ENCODE measurements around the gene ROPN1L.

The ROPN1L gene

DNA sequence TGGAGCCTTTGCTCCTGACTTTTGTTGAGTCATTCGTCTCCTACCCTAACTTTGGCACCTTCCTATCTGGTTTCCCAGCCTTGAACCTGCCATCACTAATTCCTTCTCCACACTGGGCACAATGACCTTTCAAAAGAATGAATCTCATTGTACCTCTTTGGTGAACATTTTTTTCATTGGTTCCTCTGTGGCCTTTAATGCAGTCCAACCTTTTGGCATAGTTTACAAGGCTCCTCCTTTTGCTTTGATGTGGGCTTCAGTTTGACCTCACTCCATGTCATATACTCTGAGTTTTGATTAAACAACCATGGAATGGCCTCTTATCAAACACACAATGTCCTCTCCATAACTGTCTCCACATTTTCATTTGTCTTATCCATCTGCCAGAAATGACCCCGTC lies 14.5 kb upstream of the ROPN1L start:
- in situ Hi-C loops (cut with MboI; ENCODE audit: low sequenced_read_pairs), result no loop called here

DNA sequence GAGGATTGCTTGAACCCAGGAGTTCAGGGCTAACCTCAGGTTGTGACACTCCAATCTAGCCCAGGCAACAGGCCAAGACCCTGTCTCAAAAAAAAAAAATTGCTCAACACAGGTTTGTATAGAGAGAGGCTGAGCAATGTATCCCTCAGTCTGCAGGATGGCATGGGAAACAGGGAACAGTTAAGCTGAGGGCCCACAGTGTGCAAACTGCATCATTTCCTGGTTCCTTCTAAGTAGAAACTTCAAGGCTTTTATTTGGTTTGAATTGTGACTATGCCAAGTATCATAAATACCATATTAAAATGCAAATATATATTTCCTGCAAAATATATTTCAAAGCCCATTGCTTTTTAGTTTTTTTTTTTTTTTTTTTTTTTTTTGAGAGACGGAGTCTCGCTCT lies 13.7 kb upstream of the ROPN1L start:
- in situ Hi-C loops (cut with MboI; ENCODE audit: low sequenced_read_pairs), result no loop called here

DNA sequence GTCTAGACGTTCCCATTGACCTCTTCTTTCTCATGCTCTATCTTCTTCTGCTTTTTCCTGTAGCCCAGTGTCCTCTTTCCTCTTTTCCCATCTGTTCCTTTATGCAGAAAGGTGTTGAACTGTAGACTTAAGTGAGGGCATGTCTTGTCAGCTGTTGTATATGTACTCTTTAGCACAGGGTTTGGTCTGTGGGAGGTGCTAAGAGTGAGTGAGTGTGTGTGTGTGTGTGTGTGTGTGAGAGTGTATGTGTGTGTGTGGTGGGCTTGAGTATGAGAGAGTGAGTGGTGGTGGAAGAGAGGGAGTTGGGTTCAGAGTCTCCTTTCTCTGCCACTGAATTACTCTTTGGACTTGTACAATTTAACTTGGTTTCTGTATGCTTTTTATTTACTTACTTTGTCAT lies 10.3 kb upstream of the ROPN1L start:
- in situ Hi-C loops (cut with MboI; ENCODE audit: low sequenced_read_pairs), result no loop called here

DNA sequence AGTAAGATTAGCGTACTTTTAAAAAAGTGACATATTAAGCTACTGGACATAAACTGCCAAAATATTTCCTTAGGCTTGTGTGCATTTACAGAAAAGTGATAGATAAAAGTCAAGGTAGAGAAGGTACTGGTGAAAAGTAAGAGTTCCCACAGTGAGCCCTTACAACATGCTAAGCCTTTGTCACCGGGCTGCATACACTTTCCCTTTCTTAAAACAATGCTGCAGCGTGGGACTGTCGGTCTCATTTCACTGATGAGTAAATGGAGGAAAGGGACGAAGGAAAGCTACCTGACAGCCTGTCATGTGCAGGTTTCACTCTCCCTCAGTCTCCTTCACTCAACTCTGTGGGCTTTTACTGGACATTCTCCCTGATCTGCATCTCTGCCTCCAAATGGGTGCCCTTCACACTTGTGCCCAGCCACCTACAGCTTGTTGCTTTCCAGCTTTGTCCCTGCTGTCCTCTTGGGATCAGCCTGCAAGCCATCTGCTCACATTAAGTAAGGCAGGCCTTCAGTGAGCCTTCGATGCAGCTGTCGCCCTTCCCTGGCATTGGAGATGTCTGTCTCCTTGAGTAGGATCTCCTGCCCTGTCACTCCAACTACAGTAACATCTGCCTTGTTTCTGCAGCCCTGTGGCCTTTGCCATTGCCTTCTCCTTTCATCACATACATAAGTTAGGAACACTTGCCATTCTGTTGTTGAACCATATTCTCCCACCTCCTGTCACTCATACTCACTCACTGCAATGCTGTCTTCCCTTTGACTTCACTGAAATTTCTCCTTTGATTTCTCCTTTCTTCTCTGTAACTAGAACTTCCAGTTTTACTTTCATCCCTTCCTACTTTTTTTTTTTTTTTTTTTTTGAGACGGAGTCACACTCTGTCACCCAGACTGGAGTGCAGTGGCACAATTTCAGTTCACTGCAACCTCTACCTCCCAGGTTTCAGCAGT lies 9.3 kb upstream of the ROPN1L start:
- in situ Hi-C loops (cut with MboI; ENCODE audit: low sequenced_read_pairs), result no loop called here

DNA sequence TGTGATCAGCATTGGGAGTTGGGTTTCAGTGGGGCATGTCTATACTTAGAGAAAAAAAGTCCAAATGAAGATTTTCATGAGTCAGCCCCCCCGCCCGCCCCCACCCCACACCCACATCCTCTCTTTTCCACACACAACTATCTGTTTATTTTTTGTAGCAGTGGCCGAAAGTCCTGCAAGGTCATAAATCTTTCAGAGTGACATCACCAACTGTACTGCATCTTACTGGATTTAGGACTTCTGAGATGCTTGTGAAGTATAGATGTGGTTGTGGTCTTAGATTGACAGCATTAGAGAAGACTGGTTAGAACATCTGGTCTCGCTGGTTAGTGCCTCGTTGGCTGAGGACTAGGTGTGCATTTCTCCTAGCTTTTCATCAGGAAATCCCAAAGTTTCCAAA lies 7.3 kb upstream of the ROPN1L start:
- in situ Hi-C loops (cut with MboI; ENCODE audit: low sequenced_read_pairs), result no loop called here

DNA sequence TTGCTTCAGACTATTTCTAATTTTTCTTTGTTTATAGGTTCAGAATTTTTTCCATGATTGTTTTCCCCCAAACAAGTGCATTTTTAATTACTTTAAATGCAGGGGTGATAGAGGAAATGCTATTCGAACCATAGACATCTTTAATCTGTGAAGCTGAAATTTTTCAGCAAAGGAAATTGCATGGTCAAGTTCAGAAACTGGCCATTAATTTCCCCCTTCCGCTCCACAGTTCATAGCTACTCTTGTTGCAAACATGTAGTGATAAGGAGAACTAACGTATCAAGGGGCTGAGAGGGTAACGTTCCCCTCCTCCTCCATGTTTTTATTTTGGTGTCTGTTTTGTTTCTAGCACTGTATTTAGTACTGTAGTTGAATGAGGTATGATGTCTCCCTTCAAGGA lies 3.4 kb upstream of the ROPN1L start:
- in situ Hi-C loops (cut with MboI; ENCODE audit: low sequenced_read_pairs), result no loop called here

DNA sequence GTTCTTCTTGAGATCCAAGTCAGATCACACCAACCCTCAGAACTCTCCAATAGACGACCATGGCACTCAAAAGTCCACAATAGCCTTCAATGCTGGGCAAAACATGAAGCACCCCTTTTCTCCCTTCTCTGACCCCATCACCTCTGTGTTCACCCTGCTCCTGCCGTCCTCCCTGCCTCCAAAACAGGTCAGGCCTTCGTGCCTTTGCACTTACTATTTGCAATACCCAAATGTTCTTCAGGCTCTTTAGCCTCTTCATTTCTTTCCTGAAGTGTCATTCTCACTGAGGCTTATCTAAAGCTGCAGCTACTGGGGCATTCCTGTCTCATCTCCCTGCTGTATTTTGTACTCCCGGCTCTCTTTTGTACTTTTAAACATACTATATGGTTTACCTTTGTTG lies 2.0 kb upstream of the ROPN1L start:
- in situ Hi-C loops (cut with MboI; ENCODE audit: low sequenced_read_pairs), result no loop called here

DNA sequence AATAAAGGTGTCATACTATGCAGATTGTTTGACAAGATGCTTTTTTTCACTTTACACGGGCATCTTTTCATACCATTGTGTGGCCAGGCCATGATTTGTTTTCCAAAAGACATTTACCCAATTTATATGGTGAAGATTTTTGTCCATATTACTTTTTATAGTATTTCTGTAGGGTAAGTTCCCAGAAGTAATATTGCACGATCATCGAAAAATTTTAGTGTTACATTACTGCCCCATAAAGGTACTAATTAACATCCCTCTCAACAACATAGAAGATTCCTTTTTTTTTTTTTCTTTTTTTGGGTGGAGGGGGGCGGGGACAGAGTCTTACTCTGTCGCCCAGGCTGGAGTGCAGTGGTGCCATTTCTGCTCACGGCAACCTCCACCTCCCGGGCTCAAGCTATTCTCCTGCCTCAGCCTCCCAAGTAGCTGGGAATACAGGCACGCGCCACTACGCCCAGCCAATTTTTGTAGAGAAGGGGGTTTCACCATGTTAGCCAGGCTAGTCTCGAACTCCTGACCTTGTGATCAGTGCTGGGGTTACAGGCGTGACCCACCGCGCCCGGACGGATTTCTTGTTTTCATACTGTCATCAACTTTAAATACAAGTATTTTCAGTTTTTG lies 1.2 kb upstream of the ROPN1L start:
- in situ Hi-C loops (cut with MboI; ENCODE audit: low sequenced_read_pairs), result no loop called here

DNA sequence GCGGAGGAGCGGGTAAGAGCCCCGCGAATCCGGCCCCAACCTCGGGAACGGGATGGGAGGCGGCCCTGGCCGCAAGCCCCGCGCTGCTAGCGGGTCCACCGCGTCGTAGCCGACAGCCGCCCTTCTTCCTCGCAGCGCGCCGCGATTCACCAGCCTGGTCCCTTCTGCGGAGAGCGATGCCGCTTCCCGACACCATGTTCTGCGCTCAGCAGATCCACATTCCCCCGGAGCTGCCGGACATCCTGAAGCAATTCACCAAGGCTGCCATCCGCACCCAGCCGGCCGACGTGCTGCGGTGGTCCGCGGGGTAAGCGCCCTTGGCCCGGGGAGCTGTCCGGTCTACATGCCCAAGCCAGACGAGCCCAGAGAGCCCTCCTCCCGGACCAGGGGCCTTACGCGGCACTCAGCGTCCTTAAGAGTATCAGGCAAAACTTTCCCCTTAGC lies 335 bp downstream of the ROPN1L start:
- in situ Hi-C loops (cut with MboI; ENCODE audit: low sequenced_read_pairs), result no loop called here

DNA sequence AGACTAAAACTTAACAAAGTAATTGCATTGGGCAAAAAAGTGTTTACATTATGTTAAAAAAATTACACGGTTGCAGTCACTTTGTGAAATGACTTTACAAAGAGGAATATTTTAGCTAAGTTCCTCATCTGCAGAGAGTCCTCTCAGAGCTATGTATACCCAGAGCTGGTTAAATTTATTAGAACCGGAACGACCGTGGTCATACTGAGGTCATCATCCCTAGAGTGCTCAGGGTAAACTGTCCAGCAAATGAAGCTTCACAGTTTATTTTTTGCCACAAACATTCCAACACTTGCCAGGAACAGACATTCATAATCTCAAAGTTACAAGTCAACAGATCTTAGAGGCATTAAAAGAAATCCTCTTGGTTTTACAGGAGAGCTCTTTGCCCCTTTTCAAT lies 897 bp downstream of the ROPN1L start:
- in situ Hi-C loops (cut with MboI; ENCODE audit: low sequenced_read_pairs), result no loop called here

DNA sequence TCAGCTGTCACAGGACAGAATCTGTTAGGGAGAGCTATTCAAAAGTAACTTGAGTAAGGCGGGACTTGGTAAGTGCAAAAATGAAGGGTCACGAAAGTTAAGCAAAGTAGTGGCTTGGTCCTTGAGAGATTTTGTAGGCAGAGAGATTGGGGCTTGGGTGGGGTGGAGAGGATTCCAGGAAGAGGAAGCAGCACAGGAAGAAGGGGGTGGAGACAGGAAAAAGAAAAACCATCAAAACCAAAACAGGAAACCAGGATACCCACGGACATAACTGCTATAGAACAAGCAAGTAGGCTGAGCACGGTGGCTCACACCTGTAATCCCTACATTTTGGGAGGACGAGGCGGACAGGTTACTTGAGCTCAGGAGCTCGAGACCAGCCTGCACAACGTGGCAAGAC lies 3.7 kb downstream of the ROPN1L start:
- in situ Hi-C loops (cut with MboI; ENCODE audit: low sequenced_read_pairs), result no loop called here

DNA sequence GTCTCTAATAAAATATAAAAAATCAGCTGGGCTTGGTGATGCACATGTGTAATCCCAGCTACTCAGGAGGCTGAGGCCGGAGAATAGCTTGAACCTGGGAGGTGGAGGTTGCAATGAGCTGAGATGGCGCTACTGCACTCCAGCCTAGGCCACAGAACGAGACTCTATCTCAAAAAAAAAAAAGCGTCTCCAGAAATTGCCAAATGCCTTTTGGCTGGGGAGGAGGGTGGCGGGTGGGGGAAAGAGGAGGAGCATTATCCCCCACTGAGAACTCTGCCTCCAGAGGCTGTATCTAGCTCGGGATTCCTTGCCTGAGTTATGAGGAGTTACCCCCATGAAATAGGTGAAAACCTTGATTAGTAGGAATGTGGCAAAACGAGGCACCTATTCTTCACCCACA lies 4.8 kb downstream of the ROPN1L start:
- in situ Hi-C loops (cut with MboI; ENCODE audit: low sequenced_read_pairs), result no loop called here

DNA sequence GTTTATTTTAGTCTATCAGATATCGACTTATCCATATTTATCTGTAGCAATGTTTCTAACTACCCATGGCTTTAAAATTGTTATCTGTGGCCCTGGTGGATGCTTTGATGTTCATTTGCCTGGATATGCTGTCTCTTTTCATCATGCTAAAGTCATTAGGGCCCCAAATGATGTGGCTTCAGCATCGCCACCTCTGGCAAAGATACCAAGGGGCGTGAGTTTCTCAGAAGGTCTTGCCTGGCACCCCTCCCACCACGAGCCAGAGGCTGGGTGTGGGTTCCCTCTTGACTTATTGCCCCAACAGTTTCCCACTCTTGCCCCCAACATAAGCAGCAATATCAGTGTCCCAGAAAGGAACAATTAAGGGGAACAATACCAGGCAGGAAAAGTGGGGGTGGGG lies 5.4 kb downstream of the ROPN1L start:
- in situ Hi-C loops (cut with MboI; ENCODE audit: low sequenced_read_pairs), result no loop called here

DNA sequence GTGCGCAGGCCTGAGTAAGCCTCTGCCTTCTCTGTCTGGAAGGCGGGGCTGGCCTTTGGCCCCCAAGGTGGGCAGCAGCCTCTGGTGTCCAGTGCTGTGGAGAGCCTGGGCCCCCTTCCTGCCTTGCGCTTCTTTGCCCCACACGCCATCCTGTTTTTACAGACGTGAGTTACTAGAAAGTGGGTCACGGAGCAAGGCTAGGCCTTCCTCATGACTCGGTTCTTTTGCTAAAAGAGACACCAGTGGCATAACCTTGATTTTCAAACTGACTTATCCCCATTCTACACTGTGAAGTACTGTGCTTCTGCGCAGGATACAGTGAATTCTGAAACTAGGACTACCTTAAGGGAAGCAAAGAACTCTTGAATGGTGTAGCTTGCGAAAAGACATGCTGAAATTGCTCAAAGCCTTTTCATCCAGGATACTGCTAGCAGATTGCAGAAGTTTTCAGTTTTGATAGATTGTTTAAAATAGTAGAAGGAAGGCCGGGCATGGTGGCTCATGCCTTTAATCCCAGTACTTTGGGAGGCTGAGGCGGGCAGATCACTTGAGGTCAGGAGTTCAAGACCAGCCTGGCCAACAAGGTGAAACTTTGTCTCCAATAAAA lies 7.2 kb downstream of the ROPN1L start:
- in situ Hi-C loops (cut with MboI; ENCODE audit: low sequenced_read_pairs), result no loop called here

DNA sequence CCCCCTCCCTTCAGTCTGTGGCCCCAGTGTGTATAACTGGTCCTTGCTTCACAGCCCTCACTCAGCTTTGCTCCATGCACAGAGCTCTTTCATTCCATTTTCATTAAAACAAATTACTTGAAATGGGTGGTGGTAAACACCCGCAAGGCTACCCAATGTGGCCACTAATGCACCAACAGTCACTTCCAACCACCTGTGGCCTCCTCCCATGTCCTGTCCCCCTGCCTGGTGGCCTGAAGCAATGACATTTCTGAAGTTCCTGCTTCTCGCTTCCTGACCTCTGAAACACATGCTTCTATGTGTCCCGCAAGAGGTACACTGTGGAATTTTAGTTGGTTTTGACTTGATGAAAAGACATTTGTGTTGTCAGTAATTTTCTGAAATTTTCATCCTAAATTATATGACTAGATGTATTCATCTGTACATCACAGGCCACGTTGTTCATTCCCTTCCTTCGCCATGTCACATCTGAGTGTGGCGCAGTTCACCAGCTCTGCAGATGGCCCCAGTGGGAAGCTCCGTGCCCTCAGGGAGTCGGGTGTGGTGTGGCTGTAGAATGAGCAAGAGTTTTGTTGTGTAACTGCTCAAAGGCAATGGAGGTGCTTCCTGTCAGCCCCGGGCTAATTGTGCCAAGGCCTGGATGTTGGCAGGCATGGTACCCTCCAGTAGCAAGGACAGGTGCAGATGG lies 9.6 kb downstream of the ROPN1L start:
- in situ Hi-C loops (cut with MboI; ENCODE audit: low sequenced_read_pairs), result no loop called here

DNA sequence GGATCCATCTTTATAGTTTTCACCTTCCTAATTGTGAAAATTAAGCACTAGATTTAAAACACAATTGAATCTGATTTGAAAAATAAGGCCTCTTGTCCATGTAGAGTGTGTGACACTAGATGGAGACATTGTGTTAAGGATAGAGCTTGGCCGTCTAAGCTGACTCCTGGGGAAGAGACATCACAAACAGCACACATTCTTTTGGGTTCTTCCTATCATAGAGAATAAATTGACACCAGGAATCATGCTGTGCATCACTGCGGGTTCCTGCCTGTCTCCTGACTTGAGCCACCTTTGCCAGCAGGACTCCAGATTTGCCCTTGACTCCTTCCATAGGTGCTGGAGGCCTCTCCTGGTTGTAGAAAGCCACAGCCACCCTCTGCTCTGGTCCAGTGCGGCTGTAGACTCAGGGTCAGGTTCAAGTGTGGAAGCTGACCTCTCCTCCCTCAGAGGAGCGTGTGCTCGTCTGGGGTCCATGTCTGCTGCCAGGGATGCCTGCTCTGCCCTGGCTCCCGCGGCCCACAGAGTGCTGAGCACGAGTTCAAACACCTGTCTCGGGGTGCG lies 11.2 kb downstream of the ROPN1L start:
- in situ Hi-C loops (cut with MboI; ENCODE audit: low sequenced_read_pairs), result no loop called here

DNA sequence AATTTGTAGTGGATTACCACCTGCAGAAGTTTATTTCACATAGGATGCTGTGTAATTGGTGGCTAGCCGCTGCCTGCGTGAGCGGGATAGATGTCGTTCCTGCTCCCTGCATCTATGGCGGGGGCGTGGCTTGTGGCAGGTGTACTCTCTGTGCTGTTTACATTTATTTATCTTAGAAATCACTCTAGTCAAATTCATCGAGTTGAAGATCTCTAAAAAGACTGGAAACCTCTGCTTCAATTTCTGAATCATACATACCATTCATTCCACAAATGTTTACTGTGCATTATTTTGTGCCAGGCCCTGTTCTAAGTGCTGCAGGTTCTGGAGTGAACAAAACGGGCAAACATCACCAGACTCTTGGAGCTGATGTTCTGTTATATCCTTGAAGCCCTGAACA lies 11.9 kb downstream of the ROPN1L start:
- in situ Hi-C loops (cut with MboI; ENCODE audit: low sequenced_read_pairs), result no loop called here

DNA sequence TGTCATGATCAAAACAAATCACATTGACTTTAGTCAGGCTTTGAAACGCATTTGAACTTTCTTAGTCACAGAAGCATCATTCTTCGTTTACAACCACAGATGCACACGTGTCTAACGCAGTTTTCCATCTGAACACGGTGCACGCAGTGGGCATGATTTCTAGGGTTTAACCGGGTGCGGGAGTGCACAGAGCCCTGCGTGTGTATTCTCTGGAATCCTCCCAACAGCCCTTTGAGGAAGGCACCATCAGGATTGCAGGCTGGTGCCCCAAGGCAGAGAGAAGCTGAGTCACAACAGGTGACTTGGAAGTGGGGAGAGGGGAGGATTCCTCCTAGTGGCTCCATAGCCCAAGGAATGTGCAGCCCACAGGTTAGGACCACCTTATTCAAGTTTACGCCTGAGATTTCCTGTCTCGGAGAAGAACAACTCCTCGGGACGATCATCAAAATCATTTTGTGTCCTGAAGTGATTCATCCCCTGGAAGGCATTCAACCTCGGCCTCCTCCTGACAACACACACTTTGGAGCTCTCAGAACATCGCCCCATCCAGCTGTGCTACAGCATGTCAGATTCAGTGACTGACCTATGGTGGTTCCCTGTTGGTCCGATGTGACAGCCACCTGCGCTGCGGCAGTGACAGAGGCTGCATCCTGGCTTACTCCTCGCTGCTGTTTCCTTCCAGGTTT lies 13.1 kb downstream of the ROPN1L start:
- in situ Hi-C loops (cut with MboI; ENCODE audit: low sequenced_read_pairs), result no loop called here

DNA sequence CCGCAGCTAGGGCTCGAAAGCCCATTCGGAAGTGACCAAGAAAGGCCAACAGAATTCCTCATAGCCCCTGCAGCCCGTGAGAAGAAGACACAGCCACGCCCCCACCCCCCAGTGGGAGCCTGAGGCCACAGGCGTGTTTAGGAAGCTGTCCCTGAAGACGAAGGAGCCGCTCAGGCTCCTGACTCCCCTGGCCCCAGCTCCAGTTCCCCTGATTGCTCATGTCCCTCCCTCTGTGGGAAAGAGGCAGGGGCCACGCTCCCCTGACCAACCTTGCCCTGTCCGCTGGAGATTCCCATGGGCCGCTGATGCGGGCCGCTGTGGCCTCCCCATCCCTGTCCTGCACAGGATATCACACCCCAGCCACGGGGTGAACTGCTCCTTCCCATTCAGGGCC lies 13.6 kb downstream of the ROPN1L start:
- in situ Hi-C loops (cut with MboI; ENCODE audit: low sequenced_read_pairs), result no loop called here

DNA sequence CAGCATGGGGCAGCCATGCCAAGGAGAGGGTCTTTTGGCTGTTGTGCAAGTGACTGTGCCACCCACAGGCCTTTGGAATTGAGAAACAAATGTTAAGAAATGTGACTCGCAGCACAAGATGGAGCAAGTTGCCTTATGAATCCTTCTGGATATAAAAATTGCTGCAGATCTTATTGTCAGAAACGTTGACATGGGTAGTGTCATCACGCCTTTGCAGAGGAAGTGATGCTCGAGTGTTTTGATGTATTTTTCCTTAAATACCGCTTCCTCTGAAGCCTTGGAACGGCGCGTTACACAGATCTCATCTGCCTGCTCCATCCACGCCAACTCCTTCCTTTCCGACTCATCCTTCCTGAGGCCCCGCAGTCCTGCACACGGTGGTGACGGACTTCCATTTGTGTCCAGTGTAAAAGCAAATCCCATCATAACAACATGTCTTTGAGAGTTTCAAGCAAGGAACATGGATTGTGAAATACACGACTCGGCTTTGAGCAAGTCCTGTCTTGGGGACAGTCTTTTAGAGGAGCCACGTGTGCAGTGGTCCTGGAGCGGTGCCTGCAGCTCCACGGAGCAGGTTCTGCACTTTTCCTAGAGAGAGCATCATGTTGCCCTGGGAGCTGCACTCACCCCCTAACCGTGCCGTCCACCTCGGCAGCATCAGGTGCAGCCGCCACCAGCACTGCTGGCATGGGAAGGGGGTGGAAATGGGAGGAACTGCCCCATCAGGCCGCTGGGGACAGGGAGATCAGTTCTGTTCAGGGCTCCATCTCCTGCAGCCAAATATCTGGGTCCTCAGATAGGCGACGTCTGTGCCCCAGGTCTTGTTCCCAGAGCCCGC lies 15.1 kb downstream of the ROPN1L start:
- in situ Hi-C loops (cut with MboI; ENCODE audit: low sequenced_read_pairs), result no loop called here

Data from hTERT RPE-1 (cell line).